ENCODE measurements around the gene STOX1. TPM values are rescaled to one million over a fixed set of nuclear protein-coding genes. Genes with fewer than 3 reads are reported as not detected.

STOX1 gene
- total RNA-seq, 1 experiment from 2014 or later, result 5.9 TPM

DNA sequence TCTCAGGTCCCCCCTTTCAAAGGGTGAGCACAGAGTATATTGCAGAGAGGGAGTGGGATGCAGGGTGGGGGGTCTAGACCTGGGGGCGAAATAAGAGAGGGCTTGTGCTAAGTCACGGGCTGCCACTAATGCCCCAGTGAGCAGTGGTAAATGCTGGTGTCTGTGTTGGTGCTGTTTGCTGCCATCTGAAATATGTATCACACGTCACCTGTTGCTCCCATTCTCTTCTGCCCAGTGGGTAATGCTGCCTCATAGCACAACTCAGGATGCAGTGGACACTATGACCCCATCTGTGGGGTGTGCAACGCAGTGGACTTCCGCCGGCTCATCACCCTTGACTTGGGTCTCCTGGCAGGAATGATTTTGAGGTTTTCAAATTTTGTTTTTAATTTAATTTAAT lies 2.6 kb downstream of the STOX1 start:
- Histone ChIP-seq H3K9me2 (ENCODE audit: insufficient read depth) (no peaks in the 10 kb centered on the region), H4K20me1 (ENCODE audit: insufficient read depth) (no peaks in the 10 kb centered on the region), H3K4me1 (ENCODE audit: control insufficient read depth in 1 of 2, insufficient read depth in 2 of 2, low read length in 2 of 2) (peaks cover 5 to 16% of the 10 kb centered on the region in 2 experiments), H3K27ac (ENCODE audit: low read depth, low read length) (no peak overlapping the region), H3K79me2 (ENCODE audit: insufficient read depth, low read length) (no peaks in the 10 kb centered on the region), H3K4me2 (ENCODE audit: low read length) (no peak overlapping the region), H3K4me3 (replicated peaks in 1 of 2; ENCODE audit: low read depth in 1 of 2, low read length in 2 of 2) (no peak overlapping the region), H3K9ac (ENCODE audit: low read length) (no peak overlapping the region), H2AFZ (ENCODE audit: low read depth, low read length, poor library complexity, severe bottlenecking) (no peak overlapping the region), H3K36me3 (ENCODE audit: control insufficient read depth in 1 of 2, insufficient read depth in 2 of 2, low read length in 2 of 2) (no peaks in the 10 kb centered on the region), H3K9me3 (ENCODE audit: control insufficient read depth in 1 of 2, insufficient read depth in 1 of 2, low read depth in 1 of 2, low read length in 2 of 2) (no peaks in the 10 kb centered on the region), H3K27me3 (ENCODE audit: insufficient read depth, low read length) (no peaks in the 10 kb centered on the region)
- ChIA-PET RAD21 (ENCODE audit: low non-redundant PET in 1 of 2, low total read pairs in 2 of 2, uncharacterized antibody in 2 of 2, unreplicated experiment in 2 of 2) (no interaction called here), POLR2A (no interaction called here), CTCF (no interaction called here)
- ATAC-seq, result no peak
- BruUV-seq (replicated peaks), result no TSS peak
- no peak for TF ChIP-seq SRF (IDR thresholded peaks at IDR 0.05; ENCODE audit: low read depth)
- TF ChIP-seq POLR2AphosphoS5 (IDR thresholded peaks at IDR 0.05; ENCODE audit: low read depth, low read length), result no peak
- TF ChIP-seq ZFX (IDR thresholded peaks at IDR 0.05), result no peak
- TF ChIP-seq EZH2 (IDR thresholded peaks at IDR 0.05), result no peak
- TF ChIP-seq YY1 (IDR thresholded peaks at IDR 0.05; ENCODE audit: extremely low read depth, insufficient replicate concordance, low read depth, low read length), result no peak
- no peak for TF ChIP-seq CBX3 (IDR thresholded peaks at IDR 0.05; ENCODE audit: low read depth)
- no peak for TF ChIP-seq SP1 (IDR thresholded peaks at IDR 0.05; ENCODE audit: low read depth)
- no peak for TF ChIP-seq JUND (IDR thresholded peaks at IDR 0.05)
- TF ChIP-seq EGR1 (IDR thresholded peaks at IDR 0.05; ENCODE audit: low read depth), result no peak
- TF ChIP-seq, protein P1, sequence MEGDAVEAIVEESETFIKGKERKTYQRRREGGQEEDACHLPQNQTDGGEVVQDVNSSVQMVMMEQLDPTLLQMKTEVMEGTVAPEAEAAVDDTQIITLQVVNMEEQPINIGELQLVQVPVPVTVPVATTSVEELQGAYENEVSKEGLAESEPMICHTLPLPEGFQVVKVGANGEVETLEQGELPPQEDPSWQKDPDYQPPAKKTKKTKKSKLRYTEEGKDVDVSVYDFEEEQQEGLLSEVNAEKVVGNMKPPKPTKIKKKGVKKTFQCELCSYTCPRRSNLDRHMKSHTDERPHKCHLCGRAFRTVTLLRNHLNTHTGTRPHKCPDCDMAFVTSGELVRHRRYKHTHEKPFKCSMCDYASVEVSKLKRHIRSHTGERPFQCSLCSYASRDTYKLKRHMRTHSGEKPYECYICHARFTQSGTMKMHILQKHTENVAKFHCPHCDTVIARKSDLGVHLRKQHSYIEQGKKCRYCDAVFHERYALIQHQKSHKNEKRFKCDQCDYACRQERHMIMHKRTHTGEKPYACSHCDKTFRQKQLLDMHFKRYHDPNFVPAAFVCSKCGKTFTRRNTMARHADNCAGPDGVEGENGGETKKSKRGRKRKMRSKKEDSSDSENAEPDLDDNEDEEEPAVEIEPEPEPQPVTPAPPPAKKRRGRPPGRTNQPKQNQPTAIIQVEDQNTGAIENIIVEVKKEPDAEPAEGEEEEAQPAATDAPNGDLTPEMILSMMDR (IDR thresholded peaks at IDR 0.05 in 2 of 3, conservative IDR thresholded peaks at IDR 0.05 in 1 of 3; ENCODE audit: borderline replicate concordance in 1 of 3, insufficient read depth in 1 of 3, low read depth in 2 of 3, low read length in 2 of 3), result no peak
- no peak for TF ChIP-seq CEBPB (IDR thresholded peaks at IDR 0.05; ENCODE audit: low read depth)
- intact Hi-C loops (cut with micrococcal nuclease), result no loop called here
- DNase-seq (ENCODE audit: low read depth, low spot score), result no peak

Measured in HCT116 (cell line).